IPS-18c (cell line): Measurements from ENCODE around the gene TRIM40.

Experiments used
- H3K4me3 ChIP-seq: 2 replicates; pipeline ENCODE4 v1.7.0; 2013; ENCODE audit warnings: low read depth, mild to moderate bottlenecking, low read length, moderate library complexity; ENCODE audit not compliant: insufficient read depth
- H3K9me3 ChIP-seq: one replicate; pipeline ENCODE4 v1.6.1; 2013; ENCODE audit warnings: mild to moderate bottlenecking, low read length, moderate library complexity; ENCODE audit not compliant: control insufficient read depth, insufficient read depth

The TRIM40 gene

DNA sequence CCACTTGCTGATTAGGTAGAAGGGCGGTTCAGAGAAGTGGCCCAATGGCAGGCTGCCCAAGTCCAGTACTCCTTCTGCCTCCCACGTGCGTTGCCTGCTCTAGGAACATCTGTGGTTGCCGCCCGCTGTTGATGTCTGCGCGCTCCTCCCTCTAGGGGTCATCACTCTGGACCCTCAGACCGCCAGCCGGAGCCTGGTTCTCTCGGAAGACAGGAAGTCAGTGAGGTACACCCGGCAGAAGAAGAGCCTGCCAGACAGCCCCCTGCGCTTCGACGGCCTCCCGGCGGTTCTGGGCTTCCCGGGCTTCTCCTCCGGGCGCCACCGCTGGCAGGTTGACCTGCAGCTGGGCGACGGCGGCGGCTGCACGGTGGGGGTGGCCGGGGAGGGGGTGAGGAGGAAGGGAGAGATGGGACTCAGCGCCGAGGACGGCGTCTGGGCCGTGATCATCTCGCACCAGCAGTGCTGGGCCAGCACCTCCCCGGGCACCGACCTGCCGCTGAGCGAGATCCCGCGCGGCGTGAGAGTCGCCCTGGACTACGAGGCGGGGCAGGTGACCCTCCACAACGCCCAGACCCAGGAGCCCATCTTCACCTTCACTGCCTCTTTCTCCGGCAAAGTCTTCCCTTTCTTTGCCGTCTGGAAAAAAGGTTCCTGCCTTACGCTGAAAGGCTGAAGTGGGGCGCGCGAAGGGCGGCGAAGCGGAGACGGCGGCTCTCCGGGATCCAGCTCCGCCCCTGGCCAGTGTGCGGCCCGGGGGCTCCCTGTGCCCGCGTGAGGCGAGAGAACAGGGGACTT, 35.9 kb downstream of the TRIM40 start:
- H3K9me3 ChIP-seq, result no peaks in the 10 kb centered on the region
- no peak overlapping the region for H3K4me3 ChIP-seq

DNA sequence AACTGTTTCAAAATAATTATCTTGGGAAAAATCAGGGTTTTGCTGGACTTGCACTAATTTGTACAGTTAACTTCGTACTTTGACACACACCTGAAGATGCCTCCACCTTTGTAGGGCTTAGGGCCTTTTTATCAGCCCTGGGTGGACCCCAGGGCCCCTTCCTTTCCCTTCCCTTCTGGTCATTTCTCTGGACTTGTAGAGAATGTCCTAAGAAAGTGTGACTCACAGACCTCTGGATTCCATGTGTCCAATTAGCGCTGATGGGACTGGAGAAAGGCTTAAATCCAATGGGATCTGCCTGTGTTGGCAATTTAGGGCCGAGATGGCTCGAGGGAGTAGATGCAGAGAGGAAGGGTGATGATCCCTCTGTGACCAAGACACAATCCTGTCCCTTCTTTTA, 36.7 kb downstream of the TRIM40 start:
- H3K9me3 ChIP-seq, result no peaks in the 10 kb centered on the region
- H3K4me3 ChIP-seq, result no peak overlapping the region

DNA sequence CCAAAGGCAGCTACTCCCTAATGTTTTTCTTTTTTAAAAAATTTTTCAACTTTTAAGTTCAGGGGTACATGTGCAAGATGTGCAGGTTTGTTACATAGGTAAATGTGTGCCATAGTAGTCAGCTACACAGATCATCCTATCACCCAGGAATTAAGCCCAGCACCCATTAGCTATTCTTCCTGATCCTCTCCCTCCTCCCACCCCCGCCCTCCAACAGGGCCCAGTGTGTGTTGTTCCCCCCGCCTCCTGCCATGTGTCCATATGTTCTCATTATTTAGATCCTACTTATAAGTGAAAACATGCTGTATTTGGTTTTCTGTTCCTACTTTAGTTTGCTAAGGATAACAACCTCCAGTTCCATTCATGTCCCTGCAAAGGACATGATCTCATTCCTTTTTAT, 39.8 kb downstream of the TRIM40 start:
- Histone ChIP-seq H3K9me3 (no peaks in the 10 kb centered on the region), H3K4me3 (no peak overlapping the region)

DNA sequence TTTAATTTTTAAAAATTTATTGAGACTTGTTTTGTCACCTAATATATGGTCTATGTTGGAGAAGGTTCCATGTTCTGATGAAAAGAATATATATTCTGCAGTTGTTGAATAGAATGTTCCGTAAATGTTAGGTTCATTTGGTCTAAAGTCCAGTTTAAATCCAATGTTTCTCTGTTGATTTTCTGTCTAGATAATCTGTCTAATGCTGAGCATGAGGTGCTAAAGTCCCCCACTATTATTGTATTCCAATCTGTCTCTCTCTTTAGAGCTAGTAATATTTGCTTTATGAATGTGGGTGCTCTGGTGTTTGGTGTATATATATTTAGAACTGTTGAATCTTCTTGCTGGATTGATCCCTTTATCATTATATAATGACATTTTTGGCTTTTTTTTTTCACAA, 42.9 kb downstream of the TRIM40 start:
- Histone ChIP-seq H3K9me3 (no peaks in the 10 kb centered on the region), H3K4me3 (no peak overlapping the region)

DNA sequence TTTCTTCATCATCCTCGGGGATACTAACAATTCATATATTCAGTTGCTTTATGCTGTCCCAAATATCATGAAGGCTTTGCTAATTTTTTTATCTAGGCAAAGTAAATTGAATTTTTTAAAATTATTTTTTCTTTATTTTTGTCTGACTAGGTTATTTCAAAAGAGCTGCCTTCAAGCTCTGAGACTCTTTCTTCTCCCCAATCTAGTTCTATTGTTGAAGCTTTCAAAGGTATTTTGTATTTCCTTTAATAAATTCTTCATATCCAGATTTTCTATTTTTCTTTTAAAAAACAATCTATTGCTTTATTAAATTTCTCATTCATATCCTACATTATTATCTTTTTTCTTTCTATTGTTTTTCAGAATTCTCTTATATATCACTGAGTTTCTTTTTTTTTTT, 44.2 kb downstream of the TRIM40 start:
- H3K9me3 ChIP-seq, result no peaks in the 10 kb centered on the region

DNA sequence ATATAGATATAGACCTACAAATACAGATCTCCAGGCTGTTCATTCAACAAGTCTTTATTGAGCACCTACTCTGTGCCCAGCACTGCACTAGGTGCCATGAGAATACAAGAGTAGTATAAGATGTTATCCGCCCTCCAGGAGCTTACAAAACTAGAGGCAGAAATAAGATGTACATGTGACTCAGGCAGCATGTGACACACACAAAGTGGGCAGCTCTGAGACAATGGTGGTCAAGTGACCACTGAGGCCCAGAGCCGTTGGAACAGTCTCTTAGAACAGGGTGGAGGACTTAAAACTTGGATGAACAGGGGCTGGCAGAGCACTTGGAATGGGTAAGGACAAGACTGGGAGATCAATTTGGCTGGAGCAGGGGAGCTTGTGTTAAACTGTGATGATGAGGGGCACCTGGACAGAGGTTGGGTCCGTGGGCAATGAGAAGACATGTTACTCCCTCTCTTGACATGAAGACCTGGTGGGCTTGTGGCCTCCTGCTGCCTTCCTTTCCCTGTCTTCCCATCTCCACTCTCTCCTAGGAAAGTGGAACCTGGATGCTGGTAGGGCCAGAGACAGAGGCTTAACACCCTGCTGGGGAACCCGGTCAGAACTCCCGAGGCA, 48.6 kb downstream of the TRIM40 start:
- H3K4me3 ChIP-seq, result no peak overlapping the region

More for the DNA sequence above, 44.2 kb downstream of the TRIM40 start:
- no peak overlapping the region for H3K4me3 ChIP-seq

DNA sequence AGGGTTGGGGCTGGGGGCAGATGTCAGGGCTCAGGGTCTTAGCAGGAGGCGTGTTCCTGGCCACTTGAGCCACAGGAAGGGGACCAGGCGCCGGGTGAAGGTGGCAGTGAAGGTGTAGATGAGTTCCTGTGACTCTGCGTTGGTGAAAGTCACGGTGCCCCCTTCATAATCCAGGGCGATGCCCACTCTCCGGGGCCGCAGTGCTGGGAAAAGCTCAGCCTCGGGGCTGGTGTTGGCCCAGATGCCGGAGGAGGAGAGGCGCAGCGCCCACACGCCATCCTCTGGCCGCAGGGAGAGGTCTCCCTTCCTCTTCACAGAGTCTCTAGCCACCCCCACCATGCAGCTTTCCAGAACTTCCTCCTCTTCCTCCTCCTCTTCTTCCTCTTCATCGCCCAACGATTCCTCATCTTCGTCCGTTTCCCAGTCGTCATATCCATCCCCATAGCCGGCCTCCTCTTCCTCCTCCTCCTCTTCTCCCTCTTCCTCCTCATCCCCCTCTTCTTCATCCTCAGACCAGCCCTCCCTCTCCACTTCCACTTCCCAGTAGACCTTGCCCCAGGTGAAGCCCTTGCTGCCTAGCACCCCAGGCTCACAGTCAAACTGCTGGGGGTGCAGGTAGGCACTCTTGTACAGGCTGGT, 50.0 kb downstream of the TRIM40 start:
- Histone ChIP-seq H3K4me3 (no peak overlapping the region), H3K9me3 (no peaks in the 10 kb centered on the region)

More for the DNA sequence above, 48.6 kb downstream of the TRIM40 start:
- H3K9me3 ChIP-seq, result no peaks in the 10 kb centered on the region

DNA sequence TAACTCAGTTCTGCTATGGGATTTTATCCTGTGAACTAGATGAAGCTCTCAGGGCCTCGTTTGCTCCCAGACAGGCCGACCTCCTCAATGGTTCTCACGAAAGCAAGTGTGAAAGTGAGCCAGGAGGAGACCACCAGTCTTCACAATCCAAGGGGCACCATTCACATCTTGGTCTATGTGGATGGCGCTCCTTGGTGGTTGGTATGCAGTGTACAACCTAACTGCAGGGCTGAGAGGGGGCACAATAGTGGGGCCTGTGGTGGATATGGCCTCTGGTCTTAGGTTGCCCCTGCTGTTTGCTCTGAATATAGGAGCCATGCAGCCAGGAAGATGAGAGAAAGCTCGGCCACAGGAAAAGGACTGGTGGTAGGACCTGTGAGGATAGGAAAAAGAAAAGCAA, 52.6 kb downstream of the TRIM40 start:
- no peak overlapping the region for H3K4me3 ChIP-seq
- H3K9me3 ChIP-seq, result no peaks in the 10 kb centered on the region

DNA sequence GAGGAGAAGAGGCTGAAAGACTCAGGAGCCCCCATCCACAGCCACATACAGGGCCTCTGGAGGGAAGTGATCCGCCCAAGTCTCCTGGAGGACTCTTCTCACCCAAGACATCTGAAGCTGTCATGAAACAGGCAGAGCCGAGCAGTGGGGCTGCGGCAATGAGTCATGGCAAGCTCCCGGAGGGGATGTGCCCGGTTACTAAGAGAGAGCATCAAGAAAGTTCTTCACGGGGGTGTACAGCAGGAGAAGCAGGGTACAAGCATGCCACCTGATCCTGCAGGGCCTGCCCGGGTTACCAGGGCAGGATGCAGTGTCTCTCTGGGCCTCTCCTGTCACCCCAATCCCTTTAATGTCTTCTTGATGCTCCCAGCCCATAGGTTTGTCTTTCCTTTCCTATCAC, 56.1 kb downstream of the TRIM40 start:
- Histone ChIP-seq H3K4me3 (no peak overlapping the region), H3K9me3 (no peaks in the 10 kb centered on the region)

DNA sequence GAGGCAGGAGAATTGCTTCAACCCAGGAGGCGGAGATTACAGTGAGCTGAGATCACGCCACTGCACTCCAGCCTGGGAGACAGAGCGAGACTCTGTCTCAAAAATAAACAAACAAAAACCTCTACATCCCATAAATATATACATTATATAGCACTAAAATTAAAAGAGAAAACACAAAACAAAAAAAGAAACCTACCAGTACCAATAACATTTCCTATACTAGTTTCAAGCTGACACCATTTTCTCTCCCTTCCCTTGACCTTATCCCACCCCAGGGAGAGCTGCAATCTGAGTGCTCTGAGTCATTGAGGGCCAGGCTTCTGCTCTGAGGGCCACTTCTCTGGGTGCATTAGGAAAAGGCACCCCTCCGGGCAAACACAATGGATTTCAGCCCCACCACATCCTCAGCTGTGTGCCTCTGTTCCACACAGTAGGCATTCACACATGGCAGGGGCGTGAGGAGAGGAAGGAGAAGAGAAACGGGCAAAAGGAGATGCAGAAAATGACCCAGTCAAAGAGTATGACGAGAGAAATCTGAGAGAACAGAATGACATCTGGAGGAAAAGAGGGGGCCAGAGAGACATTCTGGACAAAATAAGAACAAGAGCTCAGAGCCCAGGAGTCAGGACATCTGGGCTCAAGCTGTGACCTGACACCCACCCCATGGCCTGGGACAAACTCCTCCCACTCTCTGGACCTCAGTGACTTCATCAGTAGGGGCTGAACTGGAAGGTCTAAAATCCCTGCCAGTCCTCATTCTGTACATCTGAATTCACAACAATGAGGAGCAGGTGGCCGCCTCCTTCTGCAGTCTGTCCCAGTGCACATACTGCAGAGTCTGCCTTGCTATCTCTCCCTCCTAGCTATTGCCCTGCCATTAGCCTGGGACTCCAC, 59.1 kb downstream of the TRIM40 start:
- no peaks in the 10 kb centered on the region for H3K9me3 ChIP-seq

DNA sequence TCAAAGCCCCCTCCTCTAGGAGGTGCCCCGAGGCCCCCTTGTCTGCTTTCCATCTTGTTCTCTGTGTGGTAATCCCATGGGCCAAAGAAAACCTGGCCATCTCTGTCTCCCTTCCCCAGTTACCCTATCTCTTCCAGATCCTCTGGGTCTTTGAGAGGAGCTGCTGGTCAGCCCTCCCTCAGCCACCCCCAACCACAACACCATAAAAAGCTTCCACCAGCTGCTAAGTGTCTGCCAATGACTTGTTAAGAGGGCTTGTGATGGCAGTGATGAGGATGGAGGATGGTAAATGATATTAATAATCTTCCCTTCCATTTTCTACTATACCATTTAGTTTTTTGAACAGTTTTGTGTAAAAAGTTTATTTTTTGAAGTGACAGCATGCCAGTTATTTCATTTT, 60.0 kb downstream of the TRIM40 start:
- Histone ChIP-seq H3K9me3 (no peaks in the 10 kb centered on the region), H3K4me3 (no peak overlapping the region)

More for the DNA sequence above, 59.1 kb downstream of the TRIM40 start:
- no peak overlapping the region for H3K4me3 ChIP-seq

DNA sequence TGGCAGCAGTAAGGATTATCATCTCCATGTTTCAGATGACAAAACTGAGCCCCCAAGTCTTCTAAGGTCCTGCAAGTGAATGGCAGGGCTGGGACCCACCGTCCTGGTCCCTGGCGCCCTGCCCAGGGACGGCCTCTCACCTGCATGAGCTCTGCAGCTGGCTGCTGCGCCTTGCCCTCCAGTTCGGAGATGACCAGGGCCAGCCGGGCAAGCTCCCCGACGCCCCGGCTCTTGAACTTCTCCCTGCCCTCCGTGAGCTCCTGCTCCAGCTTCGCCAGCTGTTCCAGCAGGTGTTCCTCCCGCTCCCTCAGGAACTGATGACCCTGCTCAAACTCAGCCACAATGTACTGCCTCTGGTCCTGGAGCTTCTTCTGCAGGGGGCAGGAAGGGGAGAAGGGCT, 60.4 kb downstream of the TRIM40 start:
- Histone ChIP-seq H3K9me3 (no peaks in the 10 kb centered on the region), H3K4me3 (no peak overlapping the region)
